GM11168 (cell line): ENCODE measurements around the gene SMCO2.

ENCODE experiments used
- in situ Hi-C: fragments of 300-500 bp; cut with MboI; formaldehyde crosslinking; loops from one replicate; pipeline ENCODE4 v1.12.0; 2022; ENCODE audit warnings: low sequenced_read_pairs; ENCODE audit not compliant: unreplicated experiment

SMCO2 gene

GRCh38 chr12:27548301-27549199 is 102.0 kb downstream of the SMCO2 start:
- in situ Hi-C loops = no loop called here

DNA sequence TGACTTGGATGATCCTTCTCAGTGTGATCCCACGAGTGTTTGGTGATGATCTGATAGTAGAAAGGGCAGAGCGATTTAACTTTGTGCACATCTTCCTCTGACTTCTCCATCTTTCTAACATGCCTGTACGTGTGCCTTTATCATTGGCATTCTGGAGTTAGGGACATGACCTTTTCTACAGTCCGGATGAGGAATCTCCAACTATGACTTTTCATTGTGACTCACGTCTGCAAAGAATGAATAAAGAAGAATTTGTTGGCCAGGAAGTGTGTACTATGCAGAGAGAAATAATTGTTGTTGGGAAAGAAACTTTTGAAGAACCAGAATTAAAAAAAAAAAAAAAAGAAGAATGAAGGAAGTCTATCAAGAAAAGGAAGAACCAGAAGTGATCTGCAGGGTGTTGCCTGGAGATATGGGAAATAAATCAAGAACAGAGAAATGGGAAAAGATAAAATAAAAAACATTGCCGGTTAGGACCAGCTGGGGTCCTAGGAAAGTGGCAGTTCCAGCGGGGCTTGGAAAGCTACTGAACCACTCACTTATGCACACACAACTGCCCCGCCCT is 102.8 kb downstream of the SMCO2 start:
- in situ Hi-C loops = no loop called here

DNA sequence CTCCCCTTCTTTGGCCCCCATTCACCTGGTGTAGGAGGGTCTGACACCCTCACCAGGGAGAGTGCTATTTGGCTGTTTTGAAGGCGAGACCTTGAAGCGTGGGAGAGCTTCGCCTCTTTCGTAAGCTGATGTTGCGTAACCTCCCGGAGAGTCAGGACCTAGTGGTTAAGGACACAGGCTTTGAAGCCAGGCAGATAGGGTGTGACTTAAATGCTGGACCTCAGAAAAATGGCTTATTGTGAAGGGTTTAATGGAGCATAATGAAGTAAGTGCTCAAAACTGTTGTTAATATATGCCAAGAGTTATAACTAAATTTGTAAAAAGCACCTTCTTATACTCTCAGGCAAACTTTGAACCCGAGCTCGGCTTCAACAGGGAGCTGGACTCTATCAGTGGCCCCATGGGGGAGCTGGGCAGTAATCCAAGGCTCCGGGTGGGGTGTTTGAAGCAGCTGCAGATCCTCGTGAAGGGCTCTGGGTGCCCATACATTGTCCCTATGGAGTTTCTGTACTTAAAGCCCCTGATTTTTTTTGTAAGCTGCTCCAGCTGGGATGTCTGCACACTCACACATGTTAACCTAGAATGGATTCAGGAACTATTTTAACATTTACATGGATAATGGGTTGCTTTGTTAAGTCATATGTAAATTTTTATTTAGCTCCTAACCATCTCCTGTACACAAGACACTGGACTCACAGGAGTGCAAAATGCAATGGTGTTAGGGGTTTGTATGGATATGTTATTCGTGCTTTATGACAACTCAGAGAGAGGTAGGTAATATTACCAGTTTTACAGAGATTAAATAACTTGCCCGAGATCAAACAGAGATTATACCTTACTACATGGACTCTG is 103.5 kb downstream of the SMCO2 start:
- in situ Hi-C loops = no loop called here

DNA sequence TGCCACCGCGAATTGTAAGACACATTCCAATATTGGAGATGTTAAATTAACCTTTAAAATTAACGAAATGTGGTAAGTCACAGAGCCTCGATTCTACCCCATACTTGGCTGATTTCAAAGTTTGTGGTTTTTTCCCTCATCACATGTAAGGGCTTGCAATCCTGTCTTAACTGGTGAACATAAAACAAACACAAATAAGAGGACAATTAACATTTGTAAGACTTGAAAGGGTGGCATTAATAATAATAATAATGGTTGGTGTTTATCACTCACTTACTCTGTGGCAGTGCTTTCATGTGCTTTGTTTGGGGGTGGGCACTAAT is 104.1 kb downstream of the SMCO2 start:
- in situ Hi-C loops = no loop called here

DNA sequence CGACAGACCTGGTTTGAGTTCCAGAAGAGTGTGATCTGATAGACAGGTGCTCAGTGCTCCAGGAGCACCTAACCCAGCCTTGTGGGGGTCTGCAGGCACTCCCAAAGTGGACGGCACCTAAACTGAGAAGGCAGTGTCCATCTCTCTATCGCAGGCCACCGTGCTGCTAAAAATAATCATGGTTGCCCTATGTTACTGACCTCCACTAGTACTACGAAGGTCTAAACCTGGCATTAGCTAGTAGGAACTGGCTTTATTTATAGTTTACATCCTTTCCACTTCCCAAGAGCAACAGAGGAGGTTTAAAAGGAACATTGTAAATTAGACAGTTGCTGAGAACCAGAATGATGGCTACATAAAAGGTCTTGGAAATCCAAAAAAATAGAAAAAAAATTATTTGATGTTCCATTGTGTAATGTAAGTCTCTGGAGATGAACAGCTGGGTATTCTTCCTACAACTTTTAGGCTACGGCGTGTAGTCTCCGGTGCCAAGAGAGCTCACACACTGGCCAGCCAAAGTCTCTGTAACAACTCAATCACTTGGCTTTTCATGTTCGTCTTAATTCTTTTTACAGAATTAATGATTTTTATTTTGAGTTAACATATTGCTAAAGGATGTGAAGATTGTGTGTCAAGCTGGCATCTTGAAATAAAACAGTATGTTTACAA is 104.8 kb downstream of the SMCO2 start:
- in situ Hi-C loops = no loop called here
